IMR-90 (cell line): Measurements from ENCODE around the gene UBE3B. TPM values are rescaled to one million over a fixed set of nuclear protein-coding genes. Genes with fewer than 3 reads are reported as not detected.

ENCODE experiments used
- ATAC-seq: fragments of 200-7000 bp; cut with Tn5 transposase; 2 replicates; pipeline ENCODE4 v1.9.1; 2020; ENCODE audit warnings: low read depth, mild to moderate bottlenecking, moderate library complexity
- BruUV-seq: library from RNA; stranded (reverse); fragments of 400-500 nt; replicated peaks from 2 replicates; lab custom pipeline; 2021; lab: Mats Ljungman, UMichigan
- CTCF ChIA-PET: fragments of 300-600 bp; formaldehyde crosslinking; extraction: SDS; loops from one replicate; lab custom pipeline; 2021; ENCODE audit warnings: antibody characterized with exemption; lab: Yijun Ruan, JAX
- POLR2A ChIA-PET: fragments of 300-600 bp; sonication (Branson Sonifier 250); formaldehyde crosslinking; loops from one replicate; lab custom pipeline; 2022; ENCODE audit warnings: antibody characterized with exemption; ENCODE audit not compliant: unreplicated experiment; lab: Charles Lee
- DNase-seq: peaks from one replicate; pipeline ENCODE4 v3.0.0; 2013
- H2AFZ ChIP-seq: replicated peaks from 2 replicates; pipeline ENCODE3; 2013; ENCODE audit warnings: low read length, mild to moderate bottlenecking; ENCODE audit not compliant: poor library complexity
- H2AK5ac ChIP-seq: 2 replicates; pipeline ENCODE4 v1.6.1; 2013; ENCODE audit warnings: low read depth, low read length, inconsistent platforms
- H2AK9ac ChIP-seq: replicated peaks from 2 replicates; pipeline ENCODE3; 2013; ENCODE audit warnings: mild to moderate bottlenecking, low read depth, low read length, moderate library complexity; ENCODE audit not compliant: poor library complexity
- H2BK120ac ChIP-seq: 2 replicates; pipeline ENCODE4 v1.6.1; 2013; ENCODE audit warnings: low read depth, low read length, inconsistent platforms
- H2BK15ac ChIP-seq: 3 replicates; pipeline ENCODE4 v1.6.1; 2013; ENCODE audit warnings: low read depth, low read length, inconsistent platforms
- H2BK20ac ChIP-seq: 2 replicates; pipeline ENCODE4 v1.6.1; 2013; ENCODE audit warnings: low read depth, mild to moderate bottlenecking, inconsistent platforms, low read length, moderate library complexity
- H2BK5ac ChIP-seq: 2 replicates; pipeline ENCODE4 v1.6.1; 2013; ENCODE audit warnings: mild to moderate bottlenecking, low read depth, low read length, inconsistent platforms; ENCODE audit not compliant: poor library complexity, severe bottlenecking
- H3K14ac ChIP-seq: replicated peaks from 2 replicates; pipeline ENCODE4 v1.6.1; 2013; ENCODE audit warnings: low read depth, low read length, inconsistent platforms
- H3K18ac ChIP-seq: 2 replicates; pipeline ENCODE4 v1.6.1; 2013; ENCODE audit warnings: low read depth, low read length, control low read depth
- H3K23ac ChIP-seq: 2 replicates; pipeline ENCODE4 v1.6.1; 2013; ENCODE audit warnings: low read depth, low read length, inconsistent platforms
- H3K27ac ChIP-seq: 2 replicates; pipeline ENCODE4 v1.5.1; 2013; ENCODE audit warnings: mild to moderate bottlenecking, control low read depth, low read length; ENCODE audit not compliant: insufficient read depth
- H3K27me3 ChIP-seq: 2 replicates; pipeline ENCODE4 v1.6.1; 2013; ENCODE audit warnings: low read length; ENCODE audit not compliant: control insufficient read depth, insufficient read depth
- H3K36me3 ChIP-seq: 2 replicates; pipeline ENCODE4 v1.6.1; 2013; ENCODE audit warnings: low read length, mixed read lengths; ENCODE audit not compliant: control insufficient read depth, insufficient read depth
- H3K4ac ChIP-seq: 2 replicates; pipeline ENCODE4 v1.6.1; 2013; ENCODE audit warnings: low read depth, low read length, inconsistent platforms
- H3K4me1 ChIP-seq: 2 replicates; pipeline ENCODE4 v1.6.1; 2013; ENCODE audit warnings: low read length, mixed read lengths; ENCODE audit not compliant: control insufficient read depth, insufficient read depth
- H3K4me2 ChIP-seq: 2 replicates; pipeline ENCODE4 v1.6.1; 2013; ENCODE audit warnings: low read depth, mild to moderate bottlenecking, control low read depth, low read length, moderate library complexity
- H3K4me3 ChIP-seq: 2 replicates; pipeline ENCODE4 v1.5.1; 2013; ENCODE audit warnings: low read depth, mild to moderate bottlenecking, control low read depth, low read length, moderate library complexity; ENCODE audit not compliant: insufficient read depth
- H3K56ac ChIP-seq: 2 replicates; pipeline ENCODE4 v1.6.1; 2013; ENCODE audit warnings: low read length, inconsistent platforms; ENCODE audit not compliant: insufficient read depth; ENCODE audit errors: extremely low read depth
- H3K79me1 ChIP-seq, 2 experiments: 2 replicates each; pipeline ENCODE4 v1.6.1; 2013; ENCODE audit warnings: low read length in 2 of 2, inconsistent platforms in 1 of 2, low read depth in 1 of 2
- H3K9ac ChIP-seq: 2 replicates; pipeline ENCODE4 v1.6.1; 2013; ENCODE audit warnings: low read depth, low read length, control low read depth
- H3K9me1 ChIP-seq: 2 replicates; pipeline ENCODE4 v1.6.1; 2013; ENCODE audit warnings: low read length, inconsistent platforms; ENCODE audit not compliant: insufficient read depth
- H3K9me3 ChIP-seq: 2 replicates; pipeline ENCODE4 v1.6.1; 2013; ENCODE audit warnings: low read length; ENCODE audit not compliant: control insufficient read depth, insufficient read depth
- H4K20me1 ChIP-seq: 2 replicates; pipeline ENCODE4 v1.6.1; 2013; ENCODE audit warnings: low read length, inconsistent platforms; ENCODE audit not compliant: insufficient read depth
- H4K5ac ChIP-seq: 2 replicates; pipeline ENCODE4 v1.6.1; 2013; ENCODE audit warnings: mild to moderate bottlenecking, low read depth, low read length, control low read depth
- H4K8ac ChIP-seq, 2 experiments: 2 replicates each; pipeline ENCODE4 v1.6.1; 2013; ENCODE audit warnings: low read depth in 2 of 2, low read length in 2 of 2, control low read depth in 1 of 2, inconsistent platforms in 1 of 2
- H4K91ac ChIP-seq: 2 replicates; pipeline ENCODE4 v1.6.1; 2013; ENCODE audit warnings: low read depth, low read length, inconsistent platforms; ENCODE audit not compliant: insufficient read depth
- BHLHE40 ChIP-seq: fragments of 150-350 bp; IDR thresholded peaks from 2 replicates; pipeline ENCODE4 v1.6.1; 2016; ENCODE audit warnings: mild to moderate bottlenecking, low read depth, low read length
- CEBPB ChIP-seq: IDR thresholded peaks from 2 replicates; pipeline ENCODE4 v1.6.1; 2012; ENCODE audit warnings: low read depth, low read length, improper control_type of control experiment
- CHD1 ChIP-seq: IDR thresholded peaks from 2 replicates; pipeline ENCODE4 v1.6.1; 2012; ENCODE audit warnings: low read depth, low read length, improper control_type of control experiment
- ELK1 ChIP-seq: fragments of 150-350 bp; IDR thresholded peaks from 2 replicates; pipeline ENCODE4 v1.6.1; 2016; ENCODE audit warnings: low read depth, mild to moderate bottlenecking, low read length, moderate library complexity, borderline replicate concordance
- FOS ChIP-seq: fragments of 150-350 bp; IDR thresholded peaks from 2 replicates; pipeline ENCODE4 v1.6.1; 2016; ENCODE audit warnings: low read depth, low read length
- MAFK ChIP-seq: IDR thresholded peaks from 2 replicates; pipeline ENCODE4 v1.6.1; 2012; ENCODE audit warnings: low read depth, low read length, improper control_type of control experiment
- MAZ ChIP-seq: IDR thresholded peaks from 2 replicates; pipeline ENCODE4 v1.6.1; 2012; ENCODE audit warnings: low read depth, mild to moderate bottlenecking, low read length, improper control_type of control experiment, moderate library complexity, borderline replicate concordance
- MXI1 ChIP-seq: IDR thresholded peaks from 2 replicates; pipeline ENCODE4 v1.6.1; 2012; ENCODE audit warnings: low read depth, mild to moderate bottlenecking, low read length, moderate library complexity, borderline replicate concordance
- NFE2L2 ChIP-seq: fragments of 150-350 bp; IDR thresholded peaks from 2 replicates; pipeline ENCODE4 v1.6.1; 2016; ENCODE audit warnings: low read depth, mild to moderate bottlenecking, low read length
- POLR2A ChIP-seq: IDR thresholded peaks from 2 replicates; pipeline ENCODE4 v1.6.1; 2012; ENCODE audit warnings: mild to moderate bottlenecking, low read depth, low read length
- RCOR1 ChIP-seq: IDR thresholded peaks from 2 replicates; pipeline ENCODE4 v1.6.1; 2012; ENCODE audit warnings: mild to moderate bottlenecking, low read length, improper control_type of control experiment; ENCODE audit not compliant: insufficient replicate concordance
- RFX5 ChIP-seq: IDR thresholded peaks from 2 replicates; pipeline ENCODE4 v1.8.0; 2012; ENCODE audit warnings: low read depth, mild to moderate bottlenecking, low read length, moderate library complexity
- WGBS, 2 experiments: methylation state at CpG; one replicate each; pipeline versions ENCODE4 v1.1.5 to v1.1.7; 2013; ENCODE audit warnings: missing lambda C conversion rate in 2 of 2; ENCODE audit not compliant: insufficient read length in 1 of 2; ENCODE audit errors: extremely low coverage in 2 of 2; 5-methylcytosine and 5-hydroxymethylcytosine counted together
- dilution Hi-C: fragments of 300-500 bp; cut with HindIII; formaldehyde crosslinking; loops from one replicate; pipeline ENCODE4 v1.14.3; 2018; ENCODE audit warnings: low sequenced_read_pairs; ENCODE audit not compliant: unreplicated experiment
- in situ Hi-C: fragments of 300-500 bp; cut with MboI; formaldehyde crosslinking; loops from 3 replicates; pipeline ENCODE4 v1.14.3; 2019; ENCODE audit warnings: low sequenced_read_pairs, inconsistent platforms, mixed read lengths
- intact Hi-C: fragments of 100-400 bp; cut with micrococcal nuclease; formaldehyde crosslinking; loops from 2 replicates; pipeline ENCODE4 v1.10.0; 2022
- polyA plus RNA-seq, 3 experiments: library from polyadenylated mRNA; depleted of rRNA; stranded (reverse); fragments of >200 nt; gene quantifications; 2 replicates each; pipeline ENCODE4 v1.2.3, GENCODE V29; 2012; ENCODE audit warnings: low replicate concordance in 1 of 3
- total RNA-seq: library from RNA; depleted of rRNA; stranded (reverse); fragments of >200 nt; gene quantifications from 2 replicates; pipeline ENCODE4 v1.2.3, GENCODE V29; 2012
- TF ChIP-seq, protein P1 (sequence below): fragments of 150-350 bp; IDR thresholded peaks from 2 replicates; pipeline ENCODE4 v1.6.1; 2017; ENCODE audit warnings: mild to moderate bottlenecking, antibody characterized with exemption, low read length, low read depth
- TF ChIP-seq, protein P2 (sequence below): conservative IDR thresholded peaks from 2 replicates; pipeline ENCODE4 v1.5.1; 2012; ENCODE audit warnings: mild to moderate bottlenecking, low read depth, low read length, improper control_type of control experiment

UBE3B gene
- total and polyA plus RNA-seq, 2 of the 4 experiments (the other 2 are of a cell fraction), result 18.8 to 24.9 TPM

DNA sequence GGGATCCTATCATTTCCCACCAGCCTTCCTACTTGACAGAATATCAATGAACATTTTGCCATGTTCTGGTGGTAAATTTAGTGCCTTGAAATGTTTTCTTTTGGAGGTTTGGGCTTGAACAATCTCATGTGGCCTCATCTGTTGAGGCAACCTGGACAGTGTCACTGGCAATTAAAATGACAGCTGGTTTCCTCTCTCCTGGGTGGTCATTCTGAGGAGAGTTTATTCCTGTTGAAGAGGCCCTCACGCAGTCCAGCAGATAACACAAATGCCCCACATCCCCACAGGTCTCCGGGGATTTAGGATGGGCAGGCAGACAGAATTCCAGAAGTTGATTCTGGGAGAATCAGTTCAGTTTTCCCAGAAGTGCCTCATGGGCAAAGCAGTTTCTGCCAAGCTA lies 54.0 kb downstream of the UBE3B start:
- H3K79me1 ChIP-seq, result no peaks in the 10 kb centered on the region
- TF ChIP-seq, protein P1, sequence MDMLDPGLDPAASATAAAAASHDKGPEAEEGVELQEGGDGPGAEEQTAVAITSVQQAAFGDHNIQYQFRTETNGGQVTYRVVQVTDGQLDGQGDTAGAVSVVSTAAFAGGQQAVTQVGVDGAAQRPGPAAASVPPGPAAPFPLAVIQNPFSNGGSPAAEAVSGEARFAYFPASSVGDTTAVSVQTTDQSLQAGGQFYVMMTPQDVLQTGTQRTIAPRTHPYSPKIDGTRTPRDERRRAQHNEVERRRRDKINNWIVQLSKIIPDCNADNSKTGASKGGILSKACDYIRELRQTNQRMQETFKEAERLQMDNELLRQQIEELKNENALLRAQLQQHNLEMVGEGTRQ, result no peak
- no peak for TF ChIP-seq MXI1
- TF ChIP-seq FOS, result no peak
- TF ChIP-seq NFE2L2, result no peak
- no peak for TF ChIP-seq POLR2A
- TF ChIP-seq MAZ, result no peak
- TF ChIP-seq, protein P2, sequence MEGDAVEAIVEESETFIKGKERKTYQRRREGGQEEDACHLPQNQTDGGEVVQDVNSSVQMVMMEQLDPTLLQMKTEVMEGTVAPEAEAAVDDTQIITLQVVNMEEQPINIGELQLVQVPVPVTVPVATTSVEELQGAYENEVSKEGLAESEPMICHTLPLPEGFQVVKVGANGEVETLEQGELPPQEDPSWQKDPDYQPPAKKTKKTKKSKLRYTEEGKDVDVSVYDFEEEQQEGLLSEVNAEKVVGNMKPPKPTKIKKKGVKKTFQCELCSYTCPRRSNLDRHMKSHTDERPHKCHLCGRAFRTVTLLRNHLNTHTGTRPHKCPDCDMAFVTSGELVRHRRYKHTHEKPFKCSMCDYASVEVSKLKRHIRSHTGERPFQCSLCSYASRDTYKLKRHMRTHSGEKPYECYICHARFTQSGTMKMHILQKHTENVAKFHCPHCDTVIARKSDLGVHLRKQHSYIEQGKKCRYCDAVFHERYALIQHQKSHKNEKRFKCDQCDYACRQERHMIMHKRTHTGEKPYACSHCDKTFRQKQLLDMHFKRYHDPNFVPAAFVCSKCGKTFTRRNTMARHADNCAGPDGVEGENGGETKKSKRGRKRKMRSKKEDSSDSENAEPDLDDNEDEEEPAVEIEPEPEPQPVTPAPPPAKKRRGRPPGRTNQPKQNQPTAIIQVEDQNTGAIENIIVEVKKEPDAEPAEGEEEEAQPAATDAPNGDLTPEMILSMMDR, result no peak
- no peak for TF ChIP-seq RFX5
- TF ChIP-seq ELK1, result no peak
- no peak for TF ChIP-seq BHLHE40
- no peak for TF ChIP-seq CHD1
- no peak for TF ChIP-seq CEBPB
- TF ChIP-seq RCOR1, result no peak
- no peak for TF ChIP-seq MAFK
- no peak overlapping the region for H2BK120ac ChIP-seq
- H3K14ac ChIP-seq, result no peak overlapping the region
- BruUV-seq, result no TSS peak
- H3K56ac ChIP-seq, result no peak overlapping the region
- in situ Hi-C loops, result no loop called here
- ATAC-seq (no peak), DNase-seq (no peak)
- H4K8ac ChIP-seq, result no peak overlapping the region
- no peak overlapping the region for H3K4me3 ChIP-seq
- H3K27ac ChIP-seq, result no peak overlapping the region
- H2AK5ac ChIP-seq, result no peak overlapping the region
- ChIA-PET CTCF (no interaction called here), POLR2A (no interaction called here)
- no peaks in the 10 kb centered on the region for H3K4me1 ChIP-seq
- H2BK20ac ChIP-seq, result no peak overlapping the region
- H4K5ac ChIP-seq, result no peak overlapping the region
- no peak overlapping the region for H3K4me2 ChIP-seq
- no peak overlapping the region for H2BK5ac ChIP-seq
- dilution Hi-C loops, result no loop called here
- H3K9me3 ChIP-seq, result no peaks in the 10 kb centered on the region
- H4K91ac ChIP-seq, result no peak overlapping the region
- no peaks in the 10 kb centered on the region for H4K20me1 ChIP-seq
- no peak overlapping the region for H2BK15ac ChIP-seq
- H3K18ac ChIP-seq, result no peak overlapping the region
- H2AK9ac ChIP-seq, result no peak overlapping the region
- no peaks in the 10 kb centered on the region; the same call in 1 of the 2 replicates for H3K9me1 ChIP-seq
- no CpG with 5 or more reads among the region's 2 CpGs for WGBS, 2 experiments
- intact Hi-C loops, result no loop called here
- H3K36me3 ChIP-seq, result peaks cover 61% of the 10 kb centered on the region
- no peaks in the 10 kb centered on the region for H3K27me3 ChIP-seq
- H3K9ac ChIP-seq, result no peak overlapping the region
- no peak overlapping the region for H3K23ac ChIP-seq
- H3K4ac ChIP-seq, result no peak overlapping the region
- H2AFZ ChIP-seq, result no peak overlapping the region
